Left ventricle myocardium inferior (tissue), 1 donor: ENCODE measurements around the gene SULT1C3. TPM values are rescaled to one million over a fixed set of nuclear protein-coding genes. Genes with fewer than 3 reads are reported as not detected.

Experiments
- DNase-seq: peaks from one replicate; pipeline ENCODE4 v3.0.0-alpha.2; 2020
- H3K27ac ChIP-seq: fragments of 200-600 bp; replicated peaks from 2 replicates; pipeline ENCODE4 v1.8.0; 2021
- H3K27me3 ChIP-seq: fragments of 200-600 bp; 2 replicates; pipeline ENCODE4 v1.8.0; 2021; ENCODE audit warnings: low read depth
- H3K36me3 ChIP-seq: fragments of 200-600 bp; 2 replicates; pipeline ENCODE4 v1.8.0; 2021
- H3K4me1 ChIP-seq: fragments of 200-600 bp; 2 replicates; pipeline ENCODE4 v1.8.0; 2021
- H3K4me3 ChIP-seq: fragments of 200-600 bp; 2 replicates; pipeline ENCODE4 v1.8.0; 2021; ENCODE audit warnings: mild to moderate bottlenecking, moderate library complexity
- H3K9me3 ChIP-seq: fragments of 200-600 bp; replicated peaks from 2 replicates; pipeline ENCODE4 v1.8.0; 2021
- intact Hi-C: fragments of 100-400 bp; cut with micrococcal nuclease; formaldehyde crosslinking; loops from one replicate; pipeline ENCODE4 v1.11.0; 2022
- total RNA-seq: library from RNA; stranded (reverse); fragmentation: NEBNext Ultra II Directional; extraction: Animal tissue kit (Norgen Biotek cat#: 25700); gene quantifications from one replicate; pipeline ENCODE4 v1.2.1, GENCODE V29; 2021
- TF ChIP-seq, protein P1 (sequence below): fragments of 200-600 bp; IDR thresholded peaks from 2 replicates; pipeline ENCODE4 v1.8.0; 2021; ENCODE audit warnings: antibody characterized with exemption, mild to moderate bottlenecking, borderline replicate concordance
- donor health status: DM: no; HTN: yes; CAD: no; lungs with severe emphysema.

The SULT1C3 gene
- total RNA-seq, 1 donor from 2014 or later, result not detected

DNA sequence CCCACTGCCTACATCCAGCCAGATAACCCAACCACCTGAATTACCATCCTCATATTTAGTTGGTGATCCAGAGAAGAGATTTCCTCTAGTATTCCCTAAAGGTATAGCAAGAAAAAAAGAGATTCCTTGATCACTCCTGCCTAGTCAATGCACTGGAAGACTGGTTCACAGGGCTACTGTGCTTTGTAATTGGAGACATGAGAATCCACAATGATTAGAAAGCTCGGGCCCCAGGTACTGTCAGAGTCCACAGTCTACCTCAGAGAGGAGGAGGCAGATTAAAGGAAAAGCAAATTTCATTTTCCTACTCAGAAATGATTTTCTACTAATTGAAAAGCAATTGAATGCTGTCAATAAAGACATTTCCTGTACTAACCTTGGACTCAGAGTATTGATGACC lies 22.3 kb downstream of the SULT1C3 start:
- H3K9me3 ChIP-seq, result no peaks in the 10 kb centered on the region
- intact Hi-C loops, result no loop called here
- TF ChIP-seq, protein P1, sequence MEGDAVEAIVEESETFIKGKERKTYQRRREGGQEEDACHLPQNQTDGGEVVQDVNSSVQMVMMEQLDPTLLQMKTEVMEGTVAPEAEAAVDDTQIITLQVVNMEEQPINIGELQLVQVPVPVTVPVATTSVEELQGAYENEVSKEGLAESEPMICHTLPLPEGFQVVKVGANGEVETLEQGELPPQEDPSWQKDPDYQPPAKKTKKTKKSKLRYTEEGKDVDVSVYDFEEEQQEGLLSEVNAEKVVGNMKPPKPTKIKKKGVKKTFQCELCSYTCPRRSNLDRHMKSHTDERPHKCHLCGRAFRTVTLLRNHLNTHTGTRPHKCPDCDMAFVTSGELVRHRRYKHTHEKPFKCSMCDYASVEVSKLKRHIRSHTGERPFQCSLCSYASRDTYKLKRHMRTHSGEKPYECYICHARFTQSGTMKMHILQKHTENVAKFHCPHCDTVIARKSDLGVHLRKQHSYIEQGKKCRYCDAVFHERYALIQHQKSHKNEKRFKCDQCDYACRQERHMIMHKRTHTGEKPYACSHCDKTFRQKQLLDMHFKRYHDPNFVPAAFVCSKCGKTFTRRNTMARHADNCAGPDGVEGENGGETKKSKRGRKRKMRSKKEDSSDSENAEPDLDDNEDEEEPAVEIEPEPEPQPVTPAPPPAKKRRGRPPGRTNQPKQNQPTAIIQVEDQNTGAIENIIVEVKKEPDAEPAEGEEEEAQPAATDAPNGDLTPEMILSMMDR, result no peak
- H3K4me3 ChIP-seq, result no peak overlapping the region
- peaks cover 7% of the 10 kb centered on the region for H3K27me3 ChIP-seq
- DNase-seq, result no peak
- no peaks in the 10 kb centered on the region for H3K36me3 ChIP-seq
- H3K27ac ChIP-seq, result no peak overlapping the region
- no peaks in the 10 kb centered on the region for H3K4me1 ChIP-seq

DNA sequence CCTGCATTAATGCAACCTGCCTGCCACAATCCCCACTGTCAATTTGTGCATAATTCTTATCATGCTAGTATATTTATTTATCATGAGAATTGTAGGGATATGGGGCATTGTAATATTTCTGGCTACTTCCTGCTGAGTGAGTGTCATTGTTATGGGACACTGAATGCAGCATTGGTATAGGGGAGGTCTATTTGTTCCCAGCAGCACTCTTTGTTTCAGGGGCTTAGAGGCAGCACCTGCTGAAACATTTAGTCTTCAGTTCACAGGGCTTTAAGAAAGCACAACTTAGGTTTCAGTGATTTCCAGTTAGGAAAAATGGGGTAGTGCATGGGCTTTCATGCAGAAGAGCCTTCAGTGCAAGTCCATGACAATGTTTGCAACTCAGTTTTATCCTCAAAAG lies 23.6 kb downstream of the SULT1C3 start:
- no peak overlapping the region for H3K27ac ChIP-seq
- no peaks in the 10 kb centered on the region for H3K36me3 ChIP-seq
- H3K9me3 ChIP-seq, result no peaks in the 10 kb centered on the region
- DNase-seq, result no peak
- TF ChIP-seq, protein P1, result no peak
- intact Hi-C loops, result no loop called here
- no peak overlapping the region for H3K4me3 ChIP-seq
- no peaks in the 10 kb centered on the region for H3K4me1 ChIP-seq
- peaks cover 7% of the 10 kb centered on the region for H3K27me3 ChIP-seq

DNA sequence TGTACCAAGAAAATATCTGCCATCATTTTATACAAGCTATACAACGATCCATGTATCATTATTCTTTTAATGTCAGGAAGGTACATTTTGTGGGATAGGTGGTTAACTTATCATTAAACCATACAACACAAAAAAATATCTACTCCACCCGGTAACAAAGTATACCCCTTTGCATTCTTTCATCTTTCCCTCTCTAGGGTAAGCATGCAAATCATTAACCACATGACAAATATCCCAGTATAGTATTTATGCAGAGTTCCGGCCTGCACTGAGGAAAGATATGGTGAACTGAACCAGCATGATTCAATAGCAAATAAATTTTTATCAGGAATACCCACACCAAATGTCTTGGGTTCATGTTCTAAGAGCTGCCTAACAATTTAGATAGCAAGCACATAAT lies 26.4 kb downstream of the SULT1C3 start:
- intact Hi-C loops, result no loop called here
- no peaks in the 10 kb centered on the region for H3K9me3 ChIP-seq

DNA sequence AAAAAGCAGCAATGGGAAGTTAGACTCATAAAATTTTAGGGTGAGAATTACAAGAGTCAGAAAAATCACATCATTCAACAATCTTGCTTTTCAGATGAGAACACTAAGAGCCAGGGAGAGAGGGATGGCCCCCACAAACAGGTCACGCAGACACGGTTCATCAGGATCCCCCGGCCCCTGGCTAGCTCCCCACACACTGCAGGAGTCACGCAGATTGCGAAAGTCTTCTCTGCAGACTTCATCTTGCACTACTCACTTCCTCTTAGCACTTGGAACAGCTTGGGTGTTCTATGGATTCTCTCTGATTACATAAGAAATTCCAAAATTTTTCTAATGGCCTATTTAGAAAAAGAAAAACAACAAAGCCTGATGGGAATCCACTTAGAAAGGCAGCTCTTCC lies 27.3 kb downstream of the SULT1C3 start:
- no peak for DNase-seq
- Histone ChIP-seq H3K27me3 (peaks cover 7% of the 10 kb centered on the region), H3K9me3 (no peaks in the 10 kb centered on the region), H3K4me3 (no peak overlapping the region), H3K4me1 (no peaks in the 10 kb centered on the region), H3K36me3 (no peaks in the 10 kb centered on the region), H3K27ac (no peak overlapping the region)
- TF ChIP-seq, protein P1, result no peak
- intact Hi-C loops, result no loop called here

More for the DNA sequence above, 26.4 kb downstream of the SULT1C3 start:
- H3K4me3 ChIP-seq, result no peak overlapping the region
- no peaks in the 10 kb centered on the region for H3K36me3 ChIP-seq
- no peak for DNase-seq
- TF ChIP-seq, protein P1, result no peak
- no peak overlapping the region for H3K27ac ChIP-seq
- H3K4me1 ChIP-seq, result no peaks in the 10 kb centered on the region
- peaks cover 7% of the 10 kb centered on the region for H3K27me3 ChIP-seq

DNA sequence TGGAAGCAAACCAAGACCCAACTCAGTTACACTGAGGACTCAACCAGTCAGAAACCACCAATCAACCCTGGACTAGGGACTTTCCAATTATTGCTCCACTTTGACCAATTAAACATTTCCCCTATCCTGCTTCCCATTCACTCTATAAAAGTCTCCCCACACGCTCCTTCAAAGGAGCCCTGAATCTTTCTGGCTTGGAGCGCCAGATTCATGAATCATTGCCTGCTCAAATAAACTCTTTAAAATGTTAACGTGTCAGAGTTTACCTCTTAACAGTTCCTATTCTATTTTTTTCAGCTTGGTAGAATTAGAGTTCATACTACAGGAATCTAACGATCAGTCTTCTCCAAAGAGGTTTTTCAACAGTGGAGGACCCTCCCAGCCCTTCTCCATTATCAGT lies 28.2 kb downstream of the SULT1C3 start:
- no peaks in the 10 kb centered on the region for H3K36me3 ChIP-seq
- TF ChIP-seq, protein P1, result no peak
- no peak overlapping the region for H3K4me3 ChIP-seq
- no peak for DNase-seq
- peaks cover 7% of the 10 kb centered on the region for H3K27me3 ChIP-seq
- H3K27ac ChIP-seq, result no peak overlapping the region
- no peaks in the 10 kb centered on the region for H3K9me3 ChIP-seq
- no peaks in the 10 kb centered on the region for H3K4me1 ChIP-seq
- intact Hi-C loops, result no loop called here

DNA sequence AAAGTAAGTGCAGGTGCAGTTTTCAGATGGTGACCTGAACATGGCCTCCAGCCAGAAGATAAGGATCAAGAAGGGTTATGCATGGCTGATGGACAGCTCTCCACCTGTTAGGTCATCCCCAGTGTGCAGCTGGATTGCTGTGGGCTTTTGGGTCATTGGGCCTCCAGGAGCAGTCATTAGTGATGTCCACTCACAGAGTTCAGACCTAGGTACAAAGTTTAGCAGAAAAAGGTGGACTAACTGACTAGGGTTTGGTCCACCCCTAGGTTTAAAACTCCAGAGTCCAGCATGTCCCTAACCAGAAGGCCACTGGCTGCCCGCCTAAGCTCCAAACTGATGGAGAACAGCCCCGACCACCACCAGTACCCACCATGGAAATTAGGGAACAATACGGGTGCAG lies 30.6 kb downstream of the SULT1C3 start:
- H3K4me3 ChIP-seq, result no peak overlapping the region
- no peak overlapping the region for H3K27ac ChIP-seq
- no peak for DNase-seq
- intact Hi-C loops, result no loop called here
- H3K4me1 ChIP-seq, result no peaks in the 10 kb centered on the region
- no peaks in the 10 kb centered on the region for H3K9me3 ChIP-seq
- TF ChIP-seq, protein P1, result no peak
- no peaks in the 10 kb centered on the region for H3K27me3 ChIP-seq
- no peaks in the 10 kb centered on the region for H3K36me3 ChIP-seq
